HG03139 (cell line): ENCODE results near the gene EYS.

Experiments used
- ATAC-seq: cut with Tn5 transposase; IDR thresholded peaks from one replicate; pipeline ENCODE4 v1.9.1; 2021; ENCODE audit not compliant: unreplicated experiment

Gene EYS

GRCh38 chr6:64872633-64873032 lies 834.4 kb downstream of the EYS start:
- no peak for ATAC-seq

- no peak for ATAC-seq
Observed at GRCh38 chr6:64861039-64861651, 845.9 kb downstream of the EYS start.

- no peak for ATAC-seq
Observed at GRCh38 chr6:64860203-64860602, 846.8 kb downstream of the EYS start.

GRCh38 chr6:64850121-64850520 lies 856.9 kb downstream of the EYS start:
- no peak for ATAC-seq

- no peak for ATAC-seq
Observed at GRCh38 chr6:64848467-64848866, 858.6 kb downstream of the EYS start.

GRCh38 chr6:64847396-64847795 lies 859.6 kb downstream of the EYS start:
- no peak for ATAC-seq

- ATAC-seq: no peak
Observed at GRCh38 chr6:64838726-64839125, 868.3 kb downstream of the EYS start.

GRCh38 chr6:64831680-64832079 lies 875.3 kb downstream of the EYS start:
- ATAC-seq: no peak

- ATAC-seq: no peak
Observed at GRCh38 chr6:64817525-64817924, 889.5 kb downstream of the EYS start.

- no peak for ATAC-seq
Observed at GRCh38 chr6:64815718-64816117, 891.3 kb downstream of the EYS start.

- ATAC-seq: no peak
Observed at GRCh38 chr6:64812138-64812537, 894.9 kb downstream of the EYS start.

- ATAC-seq: no peak
Observed at GRCh38 chr6:64811119-64811518, 895.9 kb downstream of the EYS start.

- no peak for ATAC-seq
Observed at GRCh38 chr6:64807785-64808184, 899.2 kb downstream of the EYS start.

GRCh38 chr6:64803470-64804166 lies 903.4 kb downstream of the EYS start:
- ATAC-seq: no peak

GRCh38 chr6:64792534-64792933 lies 914.5 kb downstream of the EYS start:
- no peak for ATAC-seq

- no peak for ATAC-seq
Observed at GRCh38 chr6:64789476-64789875, 917.5 kb downstream of the EYS start.

- no peak for ATAC-seq
Observed at GRCh38 chr6:64786736-64787135, 920.3 kb downstream of the EYS start.

- ATAC-seq: no peak
Observed at GRCh38 chr6:64782877-64783276, 924.1 kb downstream of the EYS start.

GRCh38 chr6:64777941-64778785 lies 928.9 kb downstream of the EYS start:
- no peak for ATAC-seq

GRCh38 chr6:64776359-64776758 lies 930.7 kb downstream of the EYS start:
- ATAC-seq: no peak

GRCh38 chr6:64774881-64775280 lies 932.1 kb downstream of the EYS start:
- no peak for ATAC-seq

- no peak for ATAC-seq
Observed at GRCh38 chr6:64750910-64751309, 956.1 kb downstream of the EYS start.
